ENCODE results near the gene ZNF778. TPM values are rescaled to one million over a fixed set of nuclear protein-coding genes. Genes with fewer than 3 reads are reported as not detected.
"Not testable (repeated sequence)": the region's sequence is repeated elsewhere in the genome, so short reads cannot be mapped to it uniquely, and the experiment has no call there.

ZNF778 gene
- total RNA-seq, 4 donors from 2014 or later = 3.4 to 10.7 (median 6.5) TPM

GRCh38 chr16:89187032-89187769 is 30.3 kb upstream of the ZNF778 start:
- no peak for DNase-seq
- H3K9me3 ChIP-seq = no peaks in the 10 kb centered on the region
- intact Hi-C loops (cut with DNase I) = no loop called here
- H3K4me3 ChIP-seq = no peak overlapping the region
- peaks cover 0 to 42% (median 0%) of the 10 kb centered on the region in 4 donors for H3K27me3 ChIP-seq
- 53 to 56% methylated on average over 7 to 13 of the region's 19 CpGs for WGBS, 2 donors
- no peaks in the 10 kb centered on the region for H3K36me3 ChIP-seq
- H3K27ac ChIP-seq = no peak overlapping the region
- H3K4me1 ChIP-seq = peaks cover 6 to 9% (median 7%) of the 10 kb centered on the region in 3 donors
- TF ChIP-seq CTCF (IDR thresholded peaks at IDR 0.05) (no peak), POLR2A (IDR thresholded peaks at IDR 0.05) (no peak)

GRCh38 chr16:89187770-89188392 is 29.6 kb upstream of the ZNF778 start:
- Histone ChIP-seq H3K27ac (no peak overlapping the region), H3K4me3 (no peak overlapping the region), H3K36me3 (no peaks in the 10 kb centered on the region), H3K9me3 (no peaks in the 10 kb centered on the region), H3K4me1 (peaks cover 8 to 12% (median 8%) of the 10 kb centered on the region in 3 donors), H3K27me3 (peaks cover 0 to 37% (median 0%) of the 10 kb centered on the region in 4 donors)
- intact Hi-C loops (cut with DNase I) = no loop called here
- no peak for DNase-seq
- WGBS, 2 donors = 65 to 67% methylated on average over 5 to 9 of the region's 19 CpGs
- TF ChIP-seq CTCF (IDR thresholded peaks at IDR 0.05) (no peak), POLR2A (IDR thresholded peaks at IDR 0.05) (no peak)

- H3K4me3 ChIP-seq; DNase-seq; H3K27ac ChIP-seq; H3K36me3 ChIP-seq; H3K9me3 ChIP-seq; intact Hi-C loops (cut with DNase I): not testable (repeated sequence)
- Histone ChIP-seq H3K4me1 (peaks cover 8 to 18% (median 8%) of the 10 kb centered on the region in 3 donors), H3K27me3 (peaks cover 0 to 36% (median 0%) of the 10 kb centered on the region in 4 donors)
- WGBS, 2 donors = 76 to 86% methylated on average over 4 to 7 of the region's 25 CpGs
Measured at GRCh38 chr16:89188471-89189357, 28.8 kb upstream of the ZNF778 start.

GRCh38 chr16:89189358-89190025 is 28.0 kb upstream of the ZNF778 start:
- DNase-seq = no peak
- no peak overlapping the region for H3K4me3 ChIP-seq
- H3K27ac ChIP-seq = no peak overlapping the region

More at GRCh38 chr16:89189358-89190025, 28.0 kb upstream of the ZNF778 start:
- 57% methylated on average over 12 to 13 of the region's 14 CpGs for WGBS, 2 donors
- intact Hi-C loops (cut with DNase I) = no loop called here
- peaks cover 8 to 18% (median 8%) of the 10 kb centered on the region in 3 donors for H3K4me1 ChIP-seq
- no peaks in the 10 kb centered on the region for H3K36me3 ChIP-seq
- no peaks in the 10 kb centered on the region for H3K9me3 ChIP-seq
- TF ChIP-seq POLR2A (IDR thresholded peaks at IDR 0.05) = no peak
- no peak for TF ChIP-seq CTCF (IDR thresholded peaks at IDR 0.05)
- peaks cover 0 to 32% (median 0%) of the 10 kb centered on the region in 4 donors for H3K27me3 ChIP-seq
